CD4-positive, alpha-beta T cell treated with Interleukin-15 for 1 hour (primary cell): Measurements from ENCODE around the gene SPATC1L.

Experiments
- DNase-seq: peaks from one replicate; pipeline ENCODE4 v3.0.0-alpha.2; 2020

Gene SPATC1L

DNA sequence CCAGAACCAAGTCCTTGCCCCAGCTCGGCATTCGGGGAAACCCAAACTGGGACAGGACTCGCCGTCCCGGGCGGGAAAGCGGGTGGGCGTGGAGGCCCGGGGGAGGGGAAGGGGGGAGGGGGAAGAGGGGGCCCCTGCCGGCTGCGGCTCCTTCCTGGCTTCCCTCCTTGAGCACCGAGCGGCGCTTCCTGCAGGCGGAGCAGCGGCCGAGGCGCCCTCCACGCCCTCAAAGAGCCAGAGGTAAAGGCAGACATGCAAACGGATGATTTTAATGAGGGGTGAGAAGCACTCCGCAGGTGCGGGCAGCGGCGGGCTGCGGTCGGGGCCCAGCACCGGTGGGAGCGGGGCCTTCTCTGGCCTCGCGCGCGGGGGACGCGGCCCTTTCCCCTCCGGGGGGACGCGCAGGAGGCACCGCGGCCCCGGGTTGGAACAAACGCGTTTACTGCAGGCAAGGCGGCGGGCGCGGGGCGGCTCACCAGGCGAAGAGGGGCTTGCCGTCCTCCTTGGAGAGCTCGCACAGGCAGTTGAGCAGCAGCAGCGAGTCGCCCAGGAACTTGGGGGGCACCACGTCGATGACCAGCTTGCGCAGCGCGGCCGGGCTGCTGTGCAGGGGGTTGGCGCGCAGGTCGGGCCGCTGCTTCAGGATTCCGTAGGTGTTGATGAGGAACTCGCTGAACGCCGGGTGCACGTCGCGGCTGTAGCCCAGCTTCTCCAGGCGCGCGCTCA, 23.2 kb downstream of the SPATC1L start:
- peak; percentile 13 for DNase-seq

DNA sequence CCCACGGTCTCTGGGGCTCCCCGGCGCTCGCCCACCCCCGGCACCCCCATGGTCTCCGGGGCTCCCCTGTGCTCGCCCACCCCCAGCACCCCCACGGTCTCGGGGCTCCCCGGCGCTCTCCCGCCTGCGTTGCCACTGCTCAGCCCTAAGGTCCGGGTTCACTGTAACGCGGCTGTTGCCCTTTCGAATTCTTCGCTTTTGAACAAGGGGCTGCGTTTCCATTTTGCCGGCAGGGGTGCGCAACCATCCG, 23.7 kb downstream of the SPATC1L start:
- no peak for DNase-seq

DNA sequence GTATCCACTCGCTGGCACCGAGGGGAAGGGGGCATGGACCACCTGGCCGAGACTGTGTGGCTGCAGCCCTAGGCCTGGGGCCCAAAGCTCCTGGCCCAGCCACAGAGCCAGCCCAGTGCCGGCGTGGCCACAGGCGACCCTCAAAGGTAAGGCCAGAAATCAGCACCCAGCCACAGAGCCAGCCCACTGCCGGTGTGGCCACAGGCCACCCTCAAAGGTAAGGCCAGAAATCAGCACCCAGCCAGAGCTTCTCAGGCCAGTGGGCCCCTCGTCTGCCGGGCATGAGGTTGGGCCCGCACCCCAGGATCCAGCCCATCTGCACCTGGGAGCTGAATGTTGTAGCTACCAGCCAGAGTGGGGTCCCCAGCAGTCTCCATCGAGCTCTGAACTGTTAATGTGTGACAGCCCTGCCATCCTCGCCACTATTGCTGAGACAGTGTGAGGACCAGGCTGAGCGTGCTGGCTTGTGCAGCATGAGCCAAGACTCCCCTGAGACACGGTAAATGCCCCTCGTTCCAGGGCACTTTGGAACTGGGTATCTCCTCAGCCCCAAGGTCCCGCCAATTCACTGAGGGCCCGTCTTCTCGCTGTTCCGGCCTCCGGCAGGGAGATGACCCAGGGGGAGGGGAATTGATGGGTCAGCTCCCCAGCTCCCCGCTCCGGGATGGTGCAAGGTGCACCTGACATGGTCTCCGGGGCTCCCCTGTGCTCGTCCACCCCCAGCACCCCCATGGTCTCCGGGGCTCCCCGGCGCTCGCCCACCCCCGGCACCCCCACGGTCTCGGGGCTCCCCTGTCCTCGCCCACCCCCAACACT, 24.2 kb downstream of the SPATC1L start:
- peak; percentile 9 for DNase-seq

DNA sequence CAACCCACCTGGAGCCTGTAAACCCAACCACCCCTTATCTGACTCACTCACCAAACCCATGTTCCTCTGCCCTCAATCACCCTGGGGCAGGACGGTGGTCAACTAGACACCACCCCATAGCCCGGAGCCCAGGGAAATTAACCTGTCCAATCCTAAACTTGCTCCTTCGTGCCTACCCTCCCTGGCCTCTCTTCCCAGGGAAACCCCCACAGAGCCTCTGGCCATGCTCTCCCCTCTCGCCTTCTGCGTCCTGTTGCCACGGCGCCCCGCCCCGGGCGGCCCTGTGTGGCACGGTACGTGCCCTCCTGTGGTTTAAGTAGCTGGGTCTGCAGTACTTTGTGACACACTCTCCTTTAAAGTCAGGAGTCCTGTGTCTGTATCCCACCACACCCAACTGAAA, 24.9 kb downstream of the SPATC1L start:
- peak; percentile 13 for DNase-seq

DNA sequence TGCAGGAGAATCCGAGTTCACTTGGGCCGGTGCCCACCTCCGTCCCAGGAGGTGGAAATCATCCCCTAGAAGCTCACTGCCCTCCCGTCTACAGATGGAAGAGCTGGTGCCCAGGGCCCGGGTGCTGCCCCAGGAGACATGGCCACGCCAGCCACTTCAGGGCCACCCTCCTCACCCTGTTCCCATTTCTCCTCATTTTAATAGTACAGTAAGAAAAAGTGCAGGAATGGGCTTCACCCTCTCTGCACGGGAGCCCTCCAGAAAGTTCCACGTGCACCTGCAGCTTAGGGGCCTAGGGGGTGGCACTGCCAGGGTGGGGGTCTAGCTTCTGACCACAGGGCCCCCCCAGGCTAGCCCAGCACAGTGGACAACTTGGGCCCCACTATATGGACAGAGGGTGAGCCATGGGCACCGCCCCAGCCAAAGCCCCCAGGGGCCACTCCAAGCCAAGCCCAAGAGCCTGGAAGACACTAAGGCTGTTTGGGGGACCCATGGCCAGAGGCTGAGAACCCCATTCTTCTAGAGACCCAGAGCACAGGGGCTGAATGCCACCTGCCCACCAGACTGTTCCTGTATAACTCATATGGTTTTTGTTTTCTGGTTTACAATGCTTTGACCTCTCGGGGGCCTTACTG, 25.5 kb downstream of the SPATC1L start:
- DNase-seq, result peak; percentile 10

DNA sequence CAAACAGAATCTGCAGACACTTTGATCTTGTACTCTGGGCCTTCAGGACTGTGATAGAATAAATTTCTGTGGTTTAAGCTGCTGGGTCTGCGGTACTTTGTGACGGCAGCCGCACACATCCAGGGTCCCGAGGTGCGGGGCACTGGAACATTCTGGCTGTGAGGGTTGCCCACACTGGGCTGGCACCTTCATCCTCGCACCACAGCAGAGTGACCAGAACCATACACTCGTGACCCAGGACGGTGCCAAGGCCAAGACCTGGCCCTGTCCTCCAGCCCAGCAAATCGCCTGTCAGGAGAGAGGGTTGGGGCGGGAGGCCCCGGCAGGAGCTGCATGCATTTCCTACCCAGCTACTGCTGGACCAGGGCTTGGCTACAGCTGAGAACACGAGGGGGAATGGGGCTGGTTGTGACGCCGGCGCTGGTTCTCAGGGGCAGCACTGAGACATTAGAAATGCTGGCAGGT, 26.2 kb downstream of the SPATC1L start:
- peak; percentile 7 for DNase-seq

DNA sequence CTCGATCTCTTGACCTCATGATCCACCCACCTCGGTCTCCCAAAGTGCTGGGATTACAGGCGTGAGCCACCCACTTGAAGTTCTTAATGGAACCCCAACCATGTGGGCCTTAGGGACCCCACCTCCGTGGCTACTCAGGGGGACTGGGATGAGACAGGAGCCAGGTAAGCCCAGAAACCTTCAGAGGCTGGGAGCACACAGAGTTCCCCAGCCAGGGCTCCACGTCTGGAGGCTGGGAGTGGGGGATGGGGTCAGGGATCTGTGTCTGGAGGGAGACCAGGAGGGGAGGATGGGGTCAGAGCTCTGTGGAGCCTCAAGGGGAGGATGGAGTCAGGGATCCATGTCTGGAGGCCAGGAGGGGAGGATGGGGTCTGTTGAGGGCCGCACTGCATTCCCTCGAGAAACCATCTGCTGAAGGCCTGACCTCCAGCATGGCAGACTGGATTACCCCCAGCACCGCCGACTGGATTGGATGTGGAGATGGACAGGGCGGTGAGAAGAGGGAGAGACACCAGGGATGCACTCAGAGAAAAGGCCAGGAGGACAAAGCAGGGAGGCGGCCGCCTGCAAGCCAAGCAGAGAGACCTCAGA, 26.8 kb downstream of the SPATC1L start:
- peak; percentile 9 for DNase-seq

DNA sequence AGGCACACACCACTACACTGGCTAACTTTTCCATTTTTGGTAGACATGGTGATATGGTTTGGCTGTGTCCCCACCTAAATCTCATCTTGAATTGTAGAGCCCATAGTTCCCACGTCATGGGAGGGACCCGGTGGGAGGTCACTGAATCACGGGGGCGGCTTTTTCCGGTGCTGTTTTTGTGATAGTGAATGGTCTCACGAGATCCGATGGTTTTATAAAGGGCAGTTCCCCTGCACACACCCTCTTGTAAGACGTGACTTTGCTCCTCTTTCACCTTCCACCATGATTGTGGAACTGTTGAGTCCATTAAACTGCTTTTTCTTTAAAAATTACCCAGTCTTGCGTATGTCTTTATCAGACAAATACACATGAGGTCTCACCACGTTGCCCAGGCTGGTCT, 27.6 kb downstream of the SPATC1L start:
- DNase-seq, result no peak

DNA sequence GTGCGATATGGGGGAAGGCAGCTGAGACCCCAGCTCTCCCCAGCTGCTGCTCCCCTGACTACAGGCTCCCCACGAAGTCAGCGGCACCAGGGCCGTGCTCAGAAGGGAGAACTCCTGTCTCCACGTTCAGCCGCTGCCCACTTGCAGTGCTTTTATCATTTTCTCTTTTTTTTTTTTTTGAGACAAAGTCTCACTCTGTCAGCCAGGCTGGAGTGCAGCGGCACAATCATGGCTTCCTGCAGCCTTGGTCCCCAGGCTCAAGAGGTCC, 27.9 kb downstream of the SPATC1L start:
- DNase-seq, result no peak

DNA sequence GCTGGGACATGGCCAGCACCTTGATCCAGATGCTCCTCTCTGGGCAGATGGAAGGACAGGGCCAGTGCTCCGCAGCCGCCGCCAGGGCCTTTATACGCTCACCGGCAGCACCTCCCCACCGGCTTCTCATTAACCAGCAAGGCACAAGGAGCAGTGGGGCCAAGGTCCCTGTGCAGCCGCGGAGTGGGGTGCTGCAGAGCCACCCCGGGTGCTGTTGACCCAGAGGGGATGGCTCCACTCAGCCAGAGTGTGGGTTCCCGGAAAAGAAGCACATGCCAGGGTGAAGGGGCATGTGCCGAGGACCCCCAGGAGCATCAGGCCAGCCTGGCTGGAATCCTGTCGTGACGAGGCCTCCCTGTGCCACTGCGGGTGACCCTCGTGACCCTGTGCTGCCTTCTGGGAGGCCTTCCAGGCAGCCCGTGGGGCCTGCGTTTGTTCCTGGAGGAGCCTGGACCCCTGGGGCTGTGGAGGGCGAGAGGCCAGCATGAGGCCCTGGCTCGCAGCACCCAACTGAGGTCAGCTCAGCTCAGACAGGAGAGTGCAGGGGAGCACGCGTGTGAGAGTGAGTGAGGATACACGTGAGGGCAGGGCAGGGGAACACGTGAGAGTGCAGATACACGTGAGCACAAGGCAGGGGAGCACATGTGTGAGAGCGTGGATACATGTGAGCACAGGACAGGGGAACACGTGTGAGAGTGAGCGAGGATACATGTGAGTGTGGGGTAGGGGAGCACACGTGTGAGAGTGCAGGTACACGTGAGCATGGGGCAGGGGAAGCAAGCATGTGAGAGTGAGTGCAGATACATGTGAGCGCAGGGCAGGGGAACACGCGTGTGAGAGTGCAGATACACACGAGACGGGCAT, 28.5 kb downstream of the SPATC1L start, which contains the start of gene FTCD:
Gene FTCD (minus strand): TSS at position 66 of the 864 bp plus-strand sequence. CDS start 56 bp downstream, at position 10.
- DNase-seq, result peak; percentile 14

DNA sequence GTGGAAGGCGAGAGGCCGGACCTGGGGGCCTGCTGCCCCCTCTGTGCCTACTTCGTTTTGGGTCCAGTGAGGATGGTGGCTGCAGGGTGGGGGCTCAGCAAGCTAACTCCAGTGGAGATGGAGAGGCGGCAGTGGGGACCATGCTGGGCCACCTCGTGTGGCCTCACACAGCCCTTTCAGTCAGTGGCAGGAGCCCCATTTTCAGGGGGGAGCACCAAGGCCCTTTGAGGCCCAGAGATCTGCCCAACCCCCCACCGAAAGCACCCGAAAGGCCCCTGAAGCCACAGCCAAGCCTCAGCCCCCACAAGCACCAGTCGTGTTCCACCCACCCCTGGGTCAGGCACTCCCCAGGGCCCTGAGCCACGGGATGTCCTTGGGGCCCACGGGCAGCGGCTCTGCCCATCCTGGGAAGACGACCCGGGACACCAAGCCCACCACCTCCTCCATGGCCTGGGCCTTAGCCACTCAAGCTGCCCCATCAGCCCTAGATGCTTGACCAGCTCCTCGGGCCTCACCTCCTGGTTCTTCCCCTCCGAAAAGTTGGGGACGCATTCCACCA, 29.2 kb downstream of the SPATC1L start:
- DNase-seq, result peak; percentile 7

DNA sequence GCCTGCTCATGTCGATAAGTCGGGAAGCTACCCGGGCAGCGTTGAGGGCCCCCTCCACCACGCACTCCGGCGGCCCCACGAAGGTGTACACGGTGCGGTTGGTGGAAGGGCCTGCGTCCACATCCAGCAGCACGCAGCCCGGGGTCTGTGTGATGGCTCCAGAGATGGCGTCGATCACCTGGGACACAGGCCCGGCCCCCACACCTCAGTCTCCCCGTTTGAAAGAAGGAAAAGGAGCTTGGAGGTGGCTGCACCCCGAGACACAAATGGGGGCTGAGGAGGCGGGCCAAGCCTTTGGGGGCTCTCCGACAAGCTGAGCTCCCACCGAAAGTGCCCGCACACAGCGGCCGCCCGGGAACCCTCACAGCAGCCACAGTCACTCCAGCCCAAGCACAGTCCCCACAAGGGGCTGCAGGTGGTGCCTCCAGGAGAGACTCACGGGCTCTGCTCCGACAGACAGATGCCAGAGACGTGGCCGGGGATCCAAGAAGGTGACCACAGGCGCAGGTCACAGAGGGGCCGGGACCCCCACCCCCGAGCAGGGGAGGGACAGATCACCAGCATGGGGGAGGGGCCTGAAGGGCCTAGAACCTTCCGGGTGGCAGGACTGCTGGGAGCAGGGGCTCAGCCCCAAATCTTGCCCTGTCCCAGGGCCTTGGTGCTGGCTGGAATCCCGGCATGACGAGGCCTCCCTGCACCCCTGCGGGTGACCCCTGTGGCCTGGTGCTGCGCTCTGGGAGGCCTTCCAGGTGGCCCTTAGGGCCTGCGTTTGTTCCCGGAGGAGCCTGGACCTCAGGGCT, 29.9 kb downstream of the SPATC1L start:
- peak; percentile 12 for DNase-seq

DNA sequence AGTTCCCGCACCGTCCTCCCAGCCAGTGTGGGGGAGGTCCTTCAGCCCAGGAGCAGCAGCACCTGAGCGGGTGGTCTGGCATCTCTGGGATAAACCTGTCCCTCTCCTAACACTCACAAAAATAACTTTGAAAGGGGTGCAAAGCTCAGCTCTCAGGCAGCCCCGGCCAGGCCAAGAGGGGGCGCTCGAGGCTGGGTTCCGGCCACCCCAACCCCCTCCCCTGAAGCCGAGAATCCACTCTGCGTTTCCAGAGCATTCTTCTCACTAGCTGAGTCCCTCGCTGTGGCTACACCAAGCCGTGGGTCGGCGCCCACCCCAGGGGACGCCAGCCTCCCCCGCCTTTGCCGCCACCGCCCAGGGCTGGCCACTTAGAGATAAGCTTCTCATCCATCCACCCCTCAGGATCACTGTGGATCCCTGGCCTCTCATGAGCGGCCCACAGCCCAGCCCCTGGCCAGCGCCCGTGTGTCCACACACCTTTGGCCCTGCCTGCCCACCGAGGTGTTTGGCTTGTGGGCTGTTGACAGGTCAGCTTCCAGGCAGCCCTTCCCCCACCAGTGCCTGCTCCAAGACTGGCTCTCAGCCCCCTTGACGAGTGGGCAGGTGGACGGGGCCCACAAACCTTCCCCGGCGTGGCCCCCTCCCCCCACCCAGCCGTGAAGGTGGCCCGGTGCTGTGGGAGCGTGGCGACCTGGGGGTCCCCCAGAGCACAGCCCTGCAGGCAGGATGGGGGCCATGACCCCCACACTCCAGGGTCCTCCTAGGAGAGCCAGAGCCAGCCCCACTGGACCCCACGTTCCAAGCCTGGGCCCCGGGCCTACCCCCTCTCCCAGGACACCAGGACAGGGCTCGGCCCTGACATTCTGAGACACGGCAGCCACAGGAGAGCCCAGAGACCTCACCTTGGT, 30.8 kb downstream of the SPATC1L start:
- DNase-seq, result peak; percentile 18

DNA sequence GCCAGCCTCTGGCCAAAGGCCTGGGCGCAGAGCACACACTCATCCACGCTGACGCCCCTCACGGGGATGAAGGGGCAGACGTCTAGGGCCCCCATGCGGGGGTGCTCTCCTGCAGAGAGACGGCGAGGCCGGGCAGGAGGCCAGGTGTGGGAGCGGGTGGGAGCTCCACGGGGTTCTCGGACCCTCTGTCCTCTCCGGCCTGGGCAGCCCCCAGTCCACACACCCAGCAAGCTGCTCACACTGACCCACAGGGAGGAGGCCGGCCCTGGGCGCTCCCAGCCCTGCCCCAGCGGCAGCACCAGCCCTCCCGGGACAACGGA, 31.4 kb downstream of the SPATC1L start:
- DNase-seq, result peak; percentile 11

DNA sequence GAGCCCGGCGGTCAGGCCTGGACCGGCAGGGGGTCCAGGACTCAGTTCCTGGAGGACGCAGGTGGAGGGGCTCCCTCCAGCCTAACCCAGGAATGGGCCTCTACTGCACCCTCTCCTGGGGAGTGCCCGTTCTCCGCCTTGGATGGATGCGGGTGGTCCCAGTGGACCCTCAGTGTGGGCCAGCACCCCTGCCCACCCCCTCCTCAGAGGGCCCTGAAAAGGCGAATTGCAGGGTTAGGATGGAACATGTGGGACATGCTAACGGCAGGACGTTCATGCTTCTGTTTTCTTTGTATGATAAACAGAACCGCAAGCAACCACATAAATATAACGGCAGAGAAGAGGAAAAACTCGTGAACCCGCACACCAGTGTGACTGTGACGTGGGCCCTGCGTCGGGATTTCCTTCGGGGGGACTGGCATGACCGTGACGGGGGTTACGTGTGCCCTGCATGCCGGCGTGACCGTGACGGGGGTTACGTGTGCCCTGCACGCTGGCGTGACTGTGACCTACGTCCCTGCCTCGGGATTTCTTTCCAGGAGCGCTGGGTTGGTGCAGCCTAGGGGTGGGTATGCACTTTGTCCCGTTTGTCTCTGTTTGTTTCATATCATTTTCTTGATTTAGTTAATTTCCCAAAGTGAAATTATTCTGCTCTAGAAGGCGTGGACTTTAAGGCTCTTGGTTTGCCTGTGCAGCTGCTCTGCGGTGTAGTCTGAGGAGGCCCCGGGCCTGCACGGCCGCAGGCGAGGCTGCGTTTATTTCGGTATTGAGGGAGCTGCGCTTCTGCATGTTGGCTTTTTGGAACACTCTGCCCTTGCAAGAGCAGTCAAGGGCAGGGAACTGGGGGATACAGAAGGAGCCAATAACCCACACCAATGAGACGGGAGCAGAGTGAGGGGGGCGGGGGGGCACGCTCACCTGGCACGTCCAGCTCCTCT, 32.0 kb downstream of the SPATC1L start:
- DNase-seq, result peak; percentile 13

DNA sequence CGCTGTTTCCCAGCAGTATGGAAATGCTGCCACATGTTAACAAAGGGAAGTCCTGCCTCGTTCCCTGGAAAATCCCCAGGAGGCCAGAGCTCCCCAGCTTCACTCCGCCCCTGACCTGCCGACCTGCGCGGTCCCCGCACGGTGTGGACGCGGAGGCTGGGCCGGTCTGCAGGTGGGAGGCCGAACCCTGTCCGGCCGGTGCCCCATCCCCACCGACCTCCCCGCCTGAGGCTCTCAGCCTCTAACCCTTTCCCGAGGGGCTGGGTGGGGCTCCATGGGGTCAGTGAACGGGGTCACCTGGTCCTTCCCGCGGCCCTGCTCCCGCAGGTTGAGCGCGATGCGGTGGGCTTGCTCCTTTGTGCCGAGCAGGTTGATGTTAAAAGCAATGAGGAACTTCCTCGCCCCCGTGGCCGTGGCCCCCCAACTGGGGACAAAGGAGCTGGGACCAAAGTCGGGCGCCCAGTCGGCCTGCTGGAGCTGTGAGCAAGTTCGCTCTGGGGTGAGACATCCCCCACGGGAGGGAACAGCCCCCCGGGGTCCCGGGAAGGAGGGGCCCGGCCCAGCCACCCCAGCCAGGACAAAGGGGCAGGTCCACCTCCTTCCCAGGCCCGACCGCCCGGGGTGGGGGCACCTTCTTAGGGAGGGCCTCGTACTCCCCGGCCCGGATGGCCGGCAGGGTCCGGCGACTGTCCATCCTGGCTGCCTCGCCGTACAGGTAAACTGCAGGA, 32.8 kb downstream of the SPATC1L start:
- peak; percentile 15 for DNase-seq

DNA sequence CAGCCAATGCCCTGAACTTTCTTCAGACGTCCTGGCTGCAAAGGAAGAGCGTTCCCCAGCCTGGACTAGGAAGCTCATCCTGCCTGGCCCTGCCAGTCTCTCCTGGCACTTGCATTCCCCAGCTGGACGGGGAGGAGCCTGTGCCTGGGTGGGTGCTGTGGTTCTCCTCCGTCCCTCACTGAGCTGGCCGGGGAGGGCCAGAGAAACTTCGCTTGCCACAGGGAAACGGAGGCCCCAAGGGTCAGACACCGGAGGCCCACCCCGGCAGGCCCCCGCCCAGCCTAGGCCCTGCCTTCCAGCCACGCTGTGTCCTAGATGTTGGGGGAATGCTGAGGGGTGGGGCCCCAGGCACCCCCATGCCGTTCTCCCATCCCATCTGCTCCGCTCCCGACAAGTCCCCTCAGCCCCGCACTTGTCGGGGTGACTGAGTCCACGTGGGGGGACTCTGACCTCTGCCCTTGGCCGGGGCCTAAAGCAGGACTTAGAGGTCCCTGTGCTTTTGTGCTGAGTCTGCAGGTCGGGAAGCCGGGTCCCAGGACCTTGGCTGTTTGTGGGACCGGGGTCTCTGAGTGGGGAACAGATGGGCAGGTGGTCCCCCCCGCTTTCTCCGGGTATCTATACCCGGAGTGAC, 33.7 kb downstream of the SPATC1L start:
- DNase-seq, result peak; percentile 5

DNA sequence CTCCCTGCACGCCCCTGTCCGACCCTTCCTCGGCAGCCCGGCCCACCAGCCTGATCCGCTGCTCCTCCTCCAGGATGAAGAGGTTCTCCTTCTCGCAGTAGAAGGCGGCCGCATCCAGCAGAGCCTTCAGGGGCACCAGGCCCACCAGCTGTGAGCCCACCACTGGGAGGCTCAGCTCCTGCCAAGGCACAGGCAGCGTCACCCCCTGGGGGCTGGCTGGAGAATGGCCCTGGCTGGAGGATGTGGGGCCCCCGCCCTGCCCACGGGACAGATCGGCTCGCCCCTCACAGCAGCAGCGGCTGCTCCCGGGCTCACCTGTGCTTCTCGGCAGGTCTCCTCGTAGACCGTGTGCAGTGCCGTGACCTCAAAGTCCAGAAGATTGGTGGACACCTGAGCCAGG, 34.2 kb downstream of the SPATC1L start:
- peak; percentile 15 for DNase-seq
